AG09319 (cell line): ENCODE measurements around the gene PPIB.

ENCODE experiments used
- DNase-seq: peaks from one replicate; pipeline ENCODE4 v3.0.0-alpha.2; 2010; ENCODE audit warnings: low read depth; ENCODE audit errors: extremely low read depth
- TF ChIP-seq, protein P1 (sequence below): IDR thresholded peaks from 2 replicates; pipeline ENCODE4 v1.5.1; 2011; ENCODE audit warnings: low read depth, mild to moderate bottlenecking, inconsistent platforms, low read length, moderate library complexity

The PPIB gene

DNA sequence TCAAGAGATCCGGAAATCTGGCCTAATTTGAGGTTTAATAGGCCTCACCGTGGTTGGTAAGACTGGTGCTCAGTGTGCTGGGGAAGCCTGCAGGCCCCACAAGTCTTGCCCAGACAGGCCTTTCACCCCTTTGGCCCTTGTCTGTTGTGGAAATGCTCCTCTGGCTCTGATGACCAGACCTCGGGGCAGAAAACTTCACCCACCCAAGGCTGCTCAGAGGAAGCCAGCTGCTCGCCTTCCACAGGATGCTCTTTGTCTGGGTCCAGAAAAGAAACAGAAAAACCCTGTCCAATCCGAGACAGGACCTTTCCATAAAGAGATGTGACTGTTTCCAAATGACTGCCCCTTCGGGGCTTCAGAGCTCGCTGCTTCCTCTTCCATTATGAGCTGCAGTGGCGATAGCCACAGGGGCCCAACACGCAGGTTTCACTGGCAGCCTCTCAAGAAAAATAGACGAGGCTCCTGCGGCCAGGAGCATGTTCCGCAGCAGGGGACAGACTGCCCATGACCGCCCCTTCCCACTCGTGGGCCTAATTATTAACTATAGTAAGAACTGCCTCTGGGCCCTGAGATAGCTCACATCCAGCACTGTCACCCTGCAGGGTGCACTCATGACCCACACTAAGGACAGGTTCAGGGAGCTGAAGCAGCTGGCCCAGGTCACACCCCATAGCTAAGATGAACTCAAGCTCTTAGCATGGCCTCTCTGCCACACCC lies 18.1 kb downstream of the PPIB start:
- TF ChIP-seq, protein P1, sequence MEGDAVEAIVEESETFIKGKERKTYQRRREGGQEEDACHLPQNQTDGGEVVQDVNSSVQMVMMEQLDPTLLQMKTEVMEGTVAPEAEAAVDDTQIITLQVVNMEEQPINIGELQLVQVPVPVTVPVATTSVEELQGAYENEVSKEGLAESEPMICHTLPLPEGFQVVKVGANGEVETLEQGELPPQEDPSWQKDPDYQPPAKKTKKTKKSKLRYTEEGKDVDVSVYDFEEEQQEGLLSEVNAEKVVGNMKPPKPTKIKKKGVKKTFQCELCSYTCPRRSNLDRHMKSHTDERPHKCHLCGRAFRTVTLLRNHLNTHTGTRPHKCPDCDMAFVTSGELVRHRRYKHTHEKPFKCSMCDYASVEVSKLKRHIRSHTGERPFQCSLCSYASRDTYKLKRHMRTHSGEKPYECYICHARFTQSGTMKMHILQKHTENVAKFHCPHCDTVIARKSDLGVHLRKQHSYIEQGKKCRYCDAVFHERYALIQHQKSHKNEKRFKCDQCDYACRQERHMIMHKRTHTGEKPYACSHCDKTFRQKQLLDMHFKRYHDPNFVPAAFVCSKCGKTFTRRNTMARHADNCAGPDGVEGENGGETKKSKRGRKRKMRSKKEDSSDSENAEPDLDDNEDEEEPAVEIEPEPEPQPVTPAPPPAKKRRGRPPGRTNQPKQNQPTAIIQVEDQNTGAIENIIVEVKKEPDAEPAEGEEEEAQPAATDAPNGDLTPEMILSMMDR, result no peak

DNA sequence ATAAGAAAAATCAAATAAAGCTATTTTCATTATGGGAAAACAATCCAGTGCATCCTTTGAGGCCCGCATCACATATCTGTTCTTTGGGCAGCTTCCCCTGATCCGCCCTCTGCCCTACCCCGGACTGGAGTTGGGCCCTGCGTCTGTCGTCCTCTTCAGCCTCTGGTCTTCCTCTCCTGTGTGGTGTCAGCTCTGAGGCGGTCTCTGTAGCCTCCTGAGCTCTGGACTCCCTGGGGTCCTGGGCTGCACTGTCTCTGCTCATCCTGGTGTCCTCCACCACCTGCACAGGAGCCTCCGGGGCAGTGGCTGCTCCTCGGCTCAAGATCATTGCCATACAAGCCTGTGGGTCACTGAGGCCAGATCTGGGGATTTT lies 18.6 kb downstream of the PPIB start:
- DNase-seq, result no peak
- TF ChIP-seq, protein P1, result no peak

More for the DNA sequence above, 18.1 kb downstream of the PPIB start:
- DNase-seq, result no peak

DNA sequence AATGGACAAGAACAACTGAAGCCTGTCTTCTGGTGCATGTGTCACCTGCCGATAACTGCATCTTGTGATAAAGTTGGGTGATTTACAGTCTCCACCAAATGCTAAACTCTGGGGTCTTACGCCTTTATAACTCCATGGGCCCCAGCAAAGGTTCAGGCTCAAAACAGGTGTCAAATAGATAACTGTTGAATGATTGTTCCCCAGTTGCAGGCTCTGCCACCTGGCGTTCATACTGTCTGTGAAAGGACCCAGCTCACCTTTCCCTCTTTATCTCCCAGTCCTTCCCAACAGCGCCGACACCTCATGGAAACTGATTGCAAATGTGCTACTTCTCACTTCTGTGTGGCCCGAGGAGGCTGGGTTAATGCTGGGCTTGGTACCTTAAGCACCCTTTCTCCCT lies 19.5 kb downstream of the PPIB start:
- DNase-seq, result no peak

DNA sequence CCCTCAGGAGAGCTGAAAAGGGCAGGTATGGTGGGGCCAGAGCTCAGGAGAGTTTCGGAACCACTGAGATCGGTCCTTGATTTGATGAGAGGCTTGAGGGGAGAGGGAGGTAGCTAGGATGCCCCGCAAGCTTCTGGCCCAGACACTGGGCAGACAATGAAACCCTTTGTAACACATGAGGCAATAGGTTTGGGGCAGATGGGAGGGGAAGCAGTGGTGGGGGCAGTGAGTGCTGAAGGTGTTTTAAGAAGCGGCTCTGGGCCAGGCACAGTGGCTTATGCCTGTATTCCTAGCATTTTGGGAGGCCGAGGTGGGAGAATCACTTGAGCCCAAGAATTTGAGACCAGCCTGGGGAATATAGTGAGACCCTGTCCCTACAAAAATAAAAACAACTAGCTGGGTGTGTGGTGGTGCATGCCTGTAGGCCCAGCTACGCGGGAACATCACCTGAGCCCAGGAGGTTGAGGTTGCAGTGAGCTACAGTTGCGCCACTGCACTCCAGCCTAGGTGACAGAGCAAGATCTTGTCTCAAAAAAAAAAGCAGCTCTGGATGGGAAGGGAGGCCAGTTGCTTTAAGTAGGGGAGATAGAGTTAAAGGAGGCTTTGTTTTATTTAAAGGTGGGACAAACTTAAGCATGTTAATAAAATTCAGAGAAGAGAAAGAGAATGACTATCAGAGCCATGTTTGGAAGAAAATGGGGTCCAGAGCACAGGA lies 20.9 kb downstream of the PPIB start:
- TF ChIP-seq, protein P1, result no peak
- no peak for DNase-seq

More for the DNA sequence above, 19.5 kb downstream of the PPIB start:
- TF ChIP-seq, protein P1, result no peak

DNA sequence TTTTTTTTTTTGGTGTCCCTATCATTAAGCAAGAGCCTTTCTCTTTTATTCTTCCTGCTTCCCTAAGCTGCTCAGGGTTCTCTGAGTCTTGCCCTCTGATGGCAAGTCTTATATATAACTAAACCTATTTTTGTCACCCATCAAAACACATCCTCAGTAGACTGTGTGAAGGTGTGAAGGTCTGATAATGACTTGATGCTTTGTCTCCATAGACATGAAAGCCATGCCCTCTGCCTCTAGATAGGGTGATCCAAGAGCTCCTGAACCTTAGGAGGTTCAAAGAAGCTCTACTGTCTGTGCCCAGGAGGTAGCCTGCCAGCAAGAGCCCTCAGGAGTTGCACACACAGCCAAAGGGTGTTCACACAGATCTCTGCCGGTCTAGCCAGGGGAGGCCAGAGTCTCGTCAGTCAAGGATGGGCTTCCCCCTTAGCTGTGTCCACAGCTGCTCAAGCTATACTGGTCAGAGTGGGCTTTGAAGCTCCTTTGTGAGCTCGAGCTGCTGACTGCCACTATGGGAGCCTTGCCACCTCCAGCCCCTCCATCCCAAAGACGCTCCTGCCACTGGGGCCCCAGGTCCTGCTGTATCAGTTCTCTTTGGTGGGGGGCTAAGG lies 24.4 kb downstream of the PPIB start:
- TF ChIP-seq, protein P1, result no peak
- DNase-seq, result no peak

DNA sequence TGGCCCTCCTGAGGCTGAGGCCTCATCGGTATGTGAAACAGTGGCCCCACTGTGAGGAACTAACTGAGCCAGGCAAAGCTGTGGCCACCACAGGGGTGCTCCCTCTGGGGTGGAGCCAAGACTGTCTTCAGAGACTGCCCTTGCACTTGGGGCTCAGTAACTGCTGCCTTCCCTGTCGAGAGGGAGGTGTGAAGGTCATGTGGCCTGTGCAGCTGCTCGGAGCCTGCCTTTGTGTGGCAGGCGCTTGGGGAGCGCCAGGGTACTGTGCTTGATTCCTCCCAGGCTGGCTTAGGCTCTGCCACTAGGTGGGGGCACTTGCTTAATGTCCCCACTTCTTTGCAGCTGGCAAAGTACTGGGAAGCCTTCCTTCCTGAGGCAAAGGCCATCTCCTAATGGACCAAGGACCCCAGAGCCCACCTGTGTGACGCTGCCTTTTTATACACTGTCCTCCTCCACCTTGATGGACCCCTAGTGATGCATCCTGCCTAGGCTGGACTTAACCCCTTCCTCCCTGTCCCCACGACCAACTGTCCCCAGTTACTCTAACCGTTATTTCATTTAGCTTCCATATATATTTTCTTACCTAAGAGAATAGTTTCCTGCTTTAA lies 25.5 kb downstream of the PPIB start:
- TF ChIP-seq, protein P1, result no peak
- DNase-seq, result no peak
